RPMI7951 (cell line): ENCODE data around the gene OR1E1. TPM values are rescaled to one million over a fixed set of nuclear protein-coding genes. Genes with fewer than 3 reads are reported as not detected.

Source experiments
- total RNA-seq: library from RNA; depleted of rRNA; stranded (reverse); fragments of >200 nt; shearing (Covaris generic); gene quantifications from 2 replicates; pipeline ENCODE4 v1.2.3, GENCODE V29; 2014; rRNA removed

The OR1E1 gene
- total RNA-seq, 1 experiment from 2014 or later: not detected

Other genes with a start within 250 kb of the OR1E1 start
- not detected in 2 replicates for gene OR1A2, start 200.9 kb downstream of the OR1E1 start, total RNA-seq
- gene OR1A1, start 190.7 kb downstream of the OR1E1 start, total RNA-seq: not detected in 2 replicates
- gene OR3A1, start 100.0 kb downstream of the OR1E1 start, total RNA-seq: not detected in 2 replicates
- not detected in 2 replicates for gene OR3A2, start 12.1 kb downstream of the OR1E1 start, total RNA-seq
- gene OR3A3, start 13.0 kb upstream of the OR1E1 start, total RNA-seq: not detected in 2 replicates
- gene OR1E2, start 35.4 kb upstream of the OR1E1 start, total RNA-seq: not detected in 2 replicates
- gene SPATA22, start 73.4 kb upstream of the OR1E1 start, total RNA-seq: not detected in 2 replicates
- gene ASPA, start 77.6 kb upstream of the OR1E1 start, total RNA-seq: 0.10 and 1.2 TPM in 2 replicates
- gene TRPV3, start 159.4 kb upstream of the OR1E1 start, total RNA-seq: under 0.01 and 0.10 TPM in 2 replicates
- 0.72 and 0.78 TPM in 2 replicates for gene TRPV1, start 211.0 kb upstream of the OR1E1 start, total RNA-seq
- gene SHPK, start 237.8 kb upstream of the OR1E1 start, total RNA-seq: 9.2 and 11.3 TPM in 2 replicates
- gene CTNS, start 238.3 kb upstream of the OR1E1 start, total RNA-seq: 9.9 and 10.3 TPM in 2 replicates